ENCODE data around the gene GPR31.

DNA sequence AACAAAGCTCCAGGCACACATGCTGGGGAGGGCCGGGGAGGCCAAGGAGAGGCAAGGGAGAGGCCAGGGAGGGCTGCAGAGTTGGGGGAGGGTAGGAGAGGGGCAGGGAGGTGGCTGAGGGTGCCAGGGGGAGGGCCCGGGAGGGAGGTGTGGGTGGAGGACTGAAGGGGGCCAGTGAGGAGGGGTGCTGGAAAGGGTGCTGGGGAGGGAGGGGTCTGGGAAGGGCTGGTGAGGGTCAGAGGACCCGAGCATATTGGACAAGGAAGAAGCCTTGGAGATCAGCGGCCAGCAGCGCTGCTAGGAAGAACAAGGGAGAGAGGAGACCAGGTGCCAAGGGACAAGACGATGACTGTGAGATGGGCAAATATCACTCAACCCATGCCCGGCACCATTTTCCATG lies 49.7 kb upstream of the GPR31 start:
- no peak for TF ChIP-seq ZNF347 (CRISPR knock-in tag; IDR thresholded peaks at IDR 0.05; ENCODE audit: low read depth)
- no peak for TF ChIP-seq ZNF174 (CRISPR knock-in tag; IDR thresholded peaks at IDR 0.05)

Data from K562 (cell line).